MV-4-11 (cell line): Measurements from ENCODE around the gene NOL9.

Source experiments
- DNase-seq: peaks from one replicate; lab custom pipeline; 2025; lab: John Stamatoyannopoulos, UW

The NOL9 gene

DNA sequence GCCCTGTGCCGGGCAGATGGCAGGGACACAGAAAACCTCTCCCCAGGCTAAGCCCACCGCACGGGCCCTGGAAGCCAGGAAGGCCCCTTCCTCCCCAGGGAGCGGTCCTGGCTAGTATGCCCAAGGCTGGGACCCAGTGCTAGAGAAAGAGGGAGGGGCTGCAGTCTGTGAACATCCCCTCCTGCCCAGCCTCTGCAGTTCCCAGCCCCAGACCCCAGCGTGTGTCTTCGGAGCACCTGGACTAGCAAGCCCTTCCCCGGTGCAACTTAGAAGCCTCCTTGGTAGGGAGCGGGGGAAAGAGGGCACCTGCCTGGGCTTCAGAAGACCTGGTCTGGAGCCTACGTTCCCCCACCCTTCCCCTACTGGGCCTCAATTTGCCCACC is 64.9 kb downstream of the NOL9 start:
- DNase-seq: no peak

GRCh38 chr1:6488602-6489382 is 65.5 kb downstream of the NOL9 start:
- DNase-seq: no peak

GRCh38 chr1:6487804-6488484 is 66.4 kb downstream of the NOL9 start:
- no peak for DNase-seq

DNA sequence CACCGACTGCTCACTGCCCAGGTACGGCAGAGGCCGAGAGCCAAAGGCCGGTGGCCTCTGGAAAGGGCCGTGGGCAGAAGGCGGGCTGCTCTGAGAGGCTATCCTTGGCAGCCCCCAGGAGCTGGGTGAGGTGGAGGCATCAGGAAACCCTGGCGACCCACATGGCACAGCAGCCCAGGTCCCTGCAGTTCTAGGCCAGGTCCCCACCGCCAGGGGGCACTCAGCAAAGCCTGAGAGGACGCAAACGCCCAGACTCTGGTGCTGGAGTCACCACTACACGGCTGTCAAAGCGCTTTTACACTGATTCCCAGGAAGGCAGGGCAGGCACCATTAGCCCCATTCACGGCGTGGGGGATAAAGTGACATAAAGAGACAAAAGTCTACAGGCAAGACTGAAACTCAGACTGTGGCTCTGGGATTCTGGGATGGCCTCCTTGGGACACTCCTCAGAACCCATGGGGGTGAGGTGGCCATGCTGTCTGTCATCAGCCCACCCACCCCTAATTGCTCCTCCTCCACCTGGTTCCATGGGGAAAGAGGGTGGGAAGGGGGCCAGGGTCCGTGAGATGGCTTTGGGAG is 67.8 kb downstream of the NOL9 start:
- DNase-seq: peak; percentile 67

- no peak for DNase-seq
Measured at GRCh38 chr1:6485168-6486101, 68.9 kb downstream of the NOL9 start.

- DNase-seq: no peak
Measured at GRCh38 chr1:6484826-6485167, 69.5 kb downstream of the NOL9 start.

- no peak for DNase-seq
Measured at GRCh38 chr1:6483761-6484117, 70.6 kb downstream of the NOL9 start.

DNA sequence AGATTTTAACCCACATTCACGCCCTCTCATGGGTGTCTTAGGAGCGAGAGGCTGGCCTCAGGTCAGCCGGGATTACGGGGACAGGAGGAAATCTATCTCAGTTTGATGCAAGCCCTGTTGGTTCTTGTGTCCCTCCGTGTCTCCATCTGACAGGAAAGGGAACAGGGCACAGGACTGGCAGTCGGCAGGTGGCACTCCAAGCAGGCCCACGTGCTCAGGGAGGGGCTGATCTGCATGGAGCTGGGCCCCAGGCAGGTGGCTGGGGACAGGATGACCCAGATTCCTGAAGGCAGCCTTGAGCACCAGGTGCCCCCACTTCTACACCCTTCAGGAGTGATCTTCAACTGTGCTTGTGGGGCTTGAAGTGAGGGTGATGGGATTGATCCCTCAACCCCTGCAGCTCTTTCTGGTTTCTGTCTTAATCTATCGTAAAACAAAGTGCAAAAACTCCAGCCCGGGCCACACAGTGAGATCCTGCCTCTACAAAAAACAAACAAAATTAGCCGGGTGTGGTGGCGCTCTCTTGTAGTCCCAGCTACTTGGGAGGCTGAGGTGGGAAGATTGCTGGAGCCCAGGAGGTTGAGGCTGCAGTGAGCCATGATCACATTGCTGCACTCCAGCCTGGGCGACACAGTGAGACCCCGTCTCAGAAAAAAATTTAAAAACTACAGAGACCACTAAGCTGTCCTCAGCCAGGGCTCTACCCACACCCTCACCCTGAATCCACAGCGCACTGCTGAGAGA is 71.1 kb downstream of the NOL9 start:
- DNase-seq: no peak

GRCh38 chr1:6481820-6482219 is 72.5 kb downstream of the NOL9 start:
- DNase-seq: no peak

GRCh38 chr1:6477039-6477820 is 77.1 kb downstream of the NOL9 start:
- no peak for DNase-seq

DNA sequence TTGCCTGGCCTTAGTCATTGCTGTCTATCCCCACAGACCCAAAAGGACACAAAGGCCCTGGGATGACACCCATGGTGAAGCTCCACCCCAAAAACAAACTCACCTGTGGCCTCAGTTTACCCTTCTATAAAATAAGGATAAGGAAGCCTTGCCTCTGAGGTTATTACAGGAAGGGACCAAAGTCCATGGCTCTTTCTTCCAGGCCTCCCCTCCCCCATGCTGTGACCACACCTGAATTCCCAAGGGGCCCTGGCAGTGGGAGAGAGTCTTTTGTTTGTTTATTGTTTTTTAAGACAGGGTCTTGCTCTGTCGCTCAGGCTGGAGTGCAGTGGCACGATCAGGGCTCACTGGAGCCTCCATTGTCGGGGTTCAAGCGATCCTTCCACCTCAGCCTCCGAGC is 77.8 kb downstream of the NOL9 start:
- no peak for DNase-seq

DNA sequence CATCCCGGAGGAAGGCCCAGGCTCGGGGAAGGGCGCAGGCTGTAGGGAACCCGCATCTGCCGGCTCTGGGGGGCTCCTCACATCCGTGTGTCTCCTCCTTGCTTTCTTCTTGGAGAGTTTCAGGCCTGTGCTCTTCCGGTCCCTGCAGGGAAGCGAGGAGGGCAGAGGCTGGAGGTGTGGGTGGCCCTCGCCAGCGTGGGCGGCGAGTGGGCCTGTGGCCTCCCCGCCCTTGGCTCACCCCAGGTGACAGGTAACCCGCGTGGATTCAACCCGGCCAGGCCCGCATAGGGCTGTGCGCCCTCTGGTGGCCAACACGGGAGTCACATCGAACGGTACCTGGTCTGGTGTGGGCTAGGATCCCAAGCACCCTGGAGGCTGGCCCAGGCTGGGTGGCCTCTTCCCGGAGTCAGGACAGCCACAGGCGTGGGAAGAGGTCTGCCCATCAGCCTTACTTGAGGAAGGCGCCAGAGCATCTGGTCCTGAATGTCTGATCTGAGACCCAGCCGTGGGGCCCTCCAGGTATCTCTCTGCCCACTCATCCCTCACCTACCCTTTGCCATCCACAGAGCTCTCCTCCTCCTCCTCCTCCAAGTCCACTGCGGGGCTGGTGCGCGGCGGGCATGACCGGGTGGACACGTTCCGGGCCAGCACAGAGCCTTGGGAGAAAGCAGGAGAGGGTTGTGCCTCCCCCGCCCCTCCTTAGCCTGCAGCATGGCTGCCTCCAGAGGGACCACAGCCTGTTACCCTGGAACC is 78.8 kb downstream of the NOL9 start:
- no peak for DNase-seq

DNA sequence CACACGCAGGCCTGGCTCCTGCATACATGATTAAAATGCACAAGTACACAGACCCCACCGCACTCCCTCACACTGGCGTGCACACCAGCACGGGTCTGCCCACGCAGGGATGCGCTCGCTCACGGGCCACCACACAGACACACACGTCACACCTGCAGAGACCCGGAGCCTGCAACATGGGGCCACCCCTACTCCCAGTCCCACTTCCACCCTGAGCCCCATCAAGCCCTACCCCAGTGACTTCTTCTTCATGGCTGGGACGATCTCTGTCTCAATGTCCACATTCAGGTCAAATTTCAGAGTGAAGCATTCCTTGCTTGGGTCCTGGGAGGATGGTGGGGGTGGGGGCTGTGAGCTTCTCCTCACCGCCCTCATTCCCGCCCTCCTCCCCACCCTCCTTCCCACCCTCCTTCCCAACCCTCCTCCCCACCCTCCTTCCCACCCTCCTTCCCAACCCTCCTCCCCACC is 79.5 kb downstream of the NOL9 start:
- no peak for DNase-seq

DNA sequence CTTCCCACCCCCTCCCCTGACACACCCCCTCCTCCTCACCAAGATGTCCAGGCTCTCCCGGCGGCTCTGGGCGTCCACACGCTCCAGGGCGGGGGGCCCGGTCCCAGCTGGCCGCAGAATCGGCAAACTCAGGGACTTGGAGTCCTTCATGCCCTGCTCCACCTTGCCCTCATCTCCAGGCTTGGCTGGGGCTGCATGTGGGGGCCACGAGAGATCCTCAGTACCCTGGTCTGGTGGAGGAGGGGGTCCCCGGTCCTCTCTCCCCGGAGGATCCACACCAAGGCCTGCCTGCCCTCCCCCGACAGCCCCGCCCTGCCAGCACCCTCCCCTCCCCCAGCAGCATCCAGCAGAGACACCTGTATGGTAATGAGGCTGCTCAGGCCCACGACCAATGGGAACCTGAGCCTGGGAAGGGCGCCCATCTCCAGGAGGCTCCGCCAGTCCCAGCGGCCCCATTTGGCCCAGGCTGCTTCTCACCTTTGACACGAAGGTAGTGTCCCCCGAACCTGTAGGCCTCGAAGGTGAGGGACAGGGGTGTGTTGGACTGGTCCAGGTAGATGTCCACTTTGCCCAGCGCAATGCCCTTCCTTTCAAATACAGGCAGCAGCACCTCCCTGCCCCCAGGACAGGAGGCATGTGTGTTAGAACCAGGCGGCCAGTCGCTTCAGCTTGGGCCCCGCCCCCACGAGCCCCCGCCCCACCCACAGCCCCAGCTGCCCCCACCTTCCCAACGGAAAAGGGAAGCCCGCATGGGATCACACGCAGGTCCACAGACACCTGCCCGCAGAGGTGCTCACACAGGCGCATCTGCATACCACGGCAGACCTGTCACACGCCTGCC is 80.1 kb downstream of the NOL9 start:
- DNase-seq: no peak

GRCh38 chr1:6473156-6473555 is 81.2 kb downstream of the NOL9 start:
- no peak for DNase-seq

GRCh38 chr1:6472391-6472790 is 81.9 kb downstream of the NOL9 start:
- no peak for DNase-seq

- DNase-seq: no peak
Measured at GRCh38 chr1:6471970-6472368, 82.3 kb downstream of the NOL9 start.
